NCI-H146 (cell line): Measurements from ENCODE around the gene PPP1R8.
"Not testable (repeated sequence)": the region's sequence is repeated elsewhere in the genome, so short reads cannot be mapped to it uniquely, and the experiment has no call there.

ENCODE experiments used
- DNase-seq: peaks from one replicate; lab custom pipeline; 2025; lab: John Stamatoyannopoulos, UW

PPP1R8 gene

DNA sequence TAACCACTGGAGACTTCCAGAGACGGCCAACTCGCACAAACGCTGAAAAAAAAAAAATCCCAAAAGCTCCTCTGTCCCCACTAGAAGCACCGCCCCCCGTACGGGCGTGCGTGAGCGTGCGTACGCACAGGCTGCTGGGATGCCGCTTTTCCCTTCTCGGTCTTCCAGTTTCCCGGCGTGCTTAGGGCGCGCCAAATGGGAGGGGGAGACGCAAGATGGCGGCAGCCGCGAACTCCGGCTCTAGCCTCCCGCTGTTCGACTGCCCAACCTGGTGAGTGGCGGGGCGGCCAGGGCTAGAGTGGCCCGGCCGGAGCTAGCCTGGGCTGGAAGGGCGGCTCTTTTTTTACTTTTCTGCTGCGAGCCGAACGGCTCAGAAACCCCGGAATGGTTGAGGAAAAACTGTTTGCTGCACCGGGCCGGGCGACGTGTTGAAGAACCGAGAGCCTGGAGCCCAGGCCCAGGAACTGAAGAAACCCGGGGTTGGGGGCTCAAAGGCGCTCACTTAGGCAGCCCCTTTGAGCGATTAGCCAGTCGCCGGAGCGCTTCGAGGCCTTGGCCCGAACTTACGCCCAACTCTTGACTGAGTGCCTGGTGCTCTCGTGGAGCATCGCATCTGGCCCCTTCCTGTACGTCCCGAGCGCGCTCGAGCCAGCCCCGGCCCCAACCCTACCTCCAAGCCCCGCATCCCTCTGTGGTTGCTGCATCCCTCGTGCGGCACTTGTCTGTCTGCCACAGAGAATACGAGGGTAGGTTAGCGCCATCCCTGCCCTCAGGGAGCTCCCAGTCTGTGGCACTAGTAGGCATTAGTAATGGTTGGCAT lies at the start of gene PPP1R8:
TSS of gene PPP1R8 (plus strand) at position 162 of the 820 bp plus-strand sequence. CDS start at position 216, 54 bp downstream.
- peak; percentile 96 for DNase-seq

DNA sequence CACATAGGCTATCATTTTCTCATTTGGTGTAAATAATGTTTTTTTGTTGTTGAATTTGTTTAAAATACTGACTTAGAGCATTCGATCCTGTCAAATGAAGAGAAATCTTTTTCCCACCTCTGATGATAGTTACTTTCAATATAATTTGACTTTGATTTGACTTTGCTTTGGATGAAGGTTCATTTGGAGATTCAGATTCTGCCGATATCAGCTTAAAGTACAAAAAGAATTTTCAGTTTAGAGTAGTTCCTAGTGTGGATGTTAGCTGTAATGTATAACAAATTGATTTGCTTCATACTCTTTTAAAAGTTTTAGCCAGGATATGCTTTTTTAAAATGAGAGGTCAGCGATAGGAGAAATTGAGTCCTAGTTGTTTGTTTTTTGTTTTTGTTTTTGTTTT lies 47.6 kb upstream of the PPP1R8 start:
- DNase-seq = no peak

DNA sequence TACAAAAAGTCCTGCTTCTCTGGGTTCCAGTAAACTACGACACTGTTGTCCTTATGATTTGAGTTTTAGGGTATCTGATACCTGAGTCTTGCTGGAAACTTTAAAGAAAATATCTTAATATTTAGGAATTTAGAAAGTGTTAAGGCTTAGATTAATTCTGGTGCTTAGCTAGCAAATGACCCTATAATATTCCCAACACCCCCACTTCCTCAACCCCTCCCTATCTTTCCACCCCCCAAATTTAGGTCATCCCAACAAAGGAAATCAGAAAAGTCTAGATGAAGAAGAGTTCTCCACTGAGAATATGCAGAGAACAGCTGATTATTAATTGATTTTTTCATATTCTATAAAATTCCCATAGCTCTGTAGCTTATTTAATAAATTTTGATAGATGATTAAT lies 45.9 kb upstream of the PPP1R8 start:
- DNase-seq = no peak

DNA sequence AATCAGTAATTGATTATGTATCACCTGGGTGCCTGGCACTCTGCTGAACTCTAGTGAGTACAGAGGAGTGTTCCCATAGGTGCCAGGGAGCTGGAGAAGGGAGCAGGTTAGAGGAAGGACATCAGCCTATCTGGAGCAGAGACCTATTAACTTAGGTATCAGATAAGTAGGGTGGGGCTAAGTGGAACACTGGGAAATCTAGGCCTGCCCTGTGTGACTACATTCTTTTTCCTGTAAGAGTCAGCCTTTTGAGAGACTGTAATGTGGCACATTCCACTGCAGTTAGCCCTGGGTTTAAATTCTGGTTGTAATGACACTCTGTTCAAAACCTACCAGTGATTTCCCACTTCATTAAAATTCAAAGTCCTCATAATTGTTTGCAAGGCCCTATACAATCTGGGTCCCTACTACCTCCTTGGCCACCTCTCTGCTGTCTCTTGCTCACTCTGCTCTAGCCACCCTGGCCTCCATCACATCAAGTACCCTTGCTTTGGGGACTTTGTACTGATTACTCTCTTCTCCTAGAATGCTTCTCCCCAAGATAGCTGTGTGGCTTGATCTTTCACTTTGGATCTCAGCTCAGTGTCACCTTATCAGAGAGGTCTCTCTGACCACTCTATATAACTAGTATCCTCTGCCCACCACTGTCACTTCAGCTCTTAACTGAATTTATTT lies 44.7 kb upstream of the PPP1R8 start:
- no peak for DNase-seq

DNA sequence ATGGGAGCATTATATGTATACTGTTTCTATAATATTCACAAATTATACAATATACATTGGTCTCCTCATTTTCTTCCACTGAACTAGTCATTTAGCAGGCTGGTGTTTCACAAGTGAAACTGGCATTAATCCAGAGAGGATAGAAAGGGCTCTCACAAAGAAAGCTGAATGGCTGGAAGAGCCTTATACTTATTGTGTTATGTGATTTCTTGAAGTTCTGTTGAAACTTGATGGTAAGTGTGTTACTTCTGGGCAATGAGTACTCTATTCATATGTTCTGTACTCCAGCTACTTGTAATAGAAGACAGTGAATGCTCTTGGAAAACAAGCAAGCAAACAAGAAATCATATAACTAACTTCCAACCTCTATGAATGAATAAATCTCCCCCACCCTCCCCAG lies 42.7 kb upstream of the PPP1R8 start:
- DNase-seq = no peak

DNA sequence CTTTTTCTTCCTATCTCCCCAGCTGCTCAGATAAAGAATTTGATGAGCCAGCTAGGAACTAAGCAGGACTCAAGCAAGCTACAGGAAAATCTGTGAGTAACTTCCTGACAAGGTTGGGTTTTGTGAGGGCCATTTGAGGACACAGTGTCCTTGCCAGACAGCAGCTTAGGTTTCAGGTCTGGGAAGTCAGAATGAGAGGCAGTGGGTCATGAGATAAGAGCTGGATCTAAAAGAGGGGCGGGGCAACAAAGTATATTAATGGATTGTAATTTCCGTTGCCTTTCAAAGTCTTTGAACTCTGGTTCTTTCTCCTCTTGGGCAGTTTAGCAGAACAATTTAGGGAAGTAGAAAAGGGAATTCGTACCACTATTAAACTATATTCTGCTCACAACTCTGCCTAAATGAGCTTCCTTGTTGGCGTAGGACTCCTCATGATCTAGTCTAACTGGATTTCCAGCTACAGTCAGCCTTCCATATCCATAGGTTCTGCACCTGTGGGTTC lies 41.0 kb upstream of the PPP1R8 start:
- DNase-seq = no peak

DNA sequence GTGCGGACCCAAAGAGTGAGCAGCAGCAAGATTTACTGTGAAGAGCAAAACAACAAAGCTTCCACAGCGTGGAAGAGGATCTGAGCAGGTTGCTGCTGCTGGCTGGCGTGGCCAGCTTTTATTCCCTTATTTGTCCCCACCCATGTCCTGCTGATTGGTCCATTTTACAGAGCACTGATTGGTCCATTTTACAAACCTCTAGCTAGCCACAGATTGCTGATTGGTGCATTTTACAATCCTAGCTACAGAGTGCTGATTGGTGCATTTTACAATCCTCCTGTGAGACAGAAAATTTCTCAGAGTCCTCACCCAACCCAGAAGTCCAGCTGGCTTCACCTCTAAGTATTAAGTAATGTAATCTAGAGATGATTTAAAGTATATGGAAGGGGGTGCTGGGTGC lies 40.3 kb upstream of the PPP1R8 start:
- not testable (repeated sequence) for DNase-seq

DNA sequence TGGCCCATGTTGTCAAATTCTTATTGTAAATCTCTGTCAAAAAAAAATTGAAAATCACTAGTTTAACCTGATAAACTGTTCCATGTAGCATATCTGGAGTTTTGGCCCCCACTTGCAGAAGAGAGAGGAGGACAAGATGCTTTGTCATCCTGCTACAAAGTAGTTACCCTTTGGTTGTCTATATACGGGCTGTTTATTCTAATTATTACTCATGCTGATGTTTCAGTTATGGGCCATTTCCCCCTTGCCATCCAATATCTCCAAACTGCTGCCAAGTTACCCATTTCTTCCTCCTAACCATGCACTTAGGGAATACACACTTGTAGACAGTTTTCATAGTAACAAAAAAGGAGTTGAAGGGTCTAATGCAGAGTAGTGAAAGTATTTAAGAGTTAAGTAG lies 35.0 kb upstream of the PPP1R8 start:
- DNase-seq = no peak

DNA sequence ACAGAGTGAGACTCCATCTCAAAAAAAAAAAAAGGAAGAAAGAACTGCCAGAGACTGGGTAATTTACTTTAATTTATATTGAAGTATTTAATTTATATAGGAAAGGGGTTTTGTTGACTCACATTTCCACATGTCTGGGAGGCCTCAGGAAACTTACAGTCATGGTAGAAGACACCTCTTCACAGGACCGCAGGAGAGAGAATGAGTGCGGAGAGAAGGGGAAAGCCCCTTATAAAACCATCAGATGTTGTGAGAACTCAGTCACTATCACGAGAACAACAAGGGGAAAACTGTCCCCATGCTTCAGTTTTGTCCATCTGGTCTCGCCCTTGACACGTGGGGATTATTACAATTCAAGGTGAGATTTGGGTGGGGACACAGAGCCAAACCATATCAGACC lies 25.8 kb upstream of the PPP1R8 start:
- no peak for DNase-seq

DNA sequence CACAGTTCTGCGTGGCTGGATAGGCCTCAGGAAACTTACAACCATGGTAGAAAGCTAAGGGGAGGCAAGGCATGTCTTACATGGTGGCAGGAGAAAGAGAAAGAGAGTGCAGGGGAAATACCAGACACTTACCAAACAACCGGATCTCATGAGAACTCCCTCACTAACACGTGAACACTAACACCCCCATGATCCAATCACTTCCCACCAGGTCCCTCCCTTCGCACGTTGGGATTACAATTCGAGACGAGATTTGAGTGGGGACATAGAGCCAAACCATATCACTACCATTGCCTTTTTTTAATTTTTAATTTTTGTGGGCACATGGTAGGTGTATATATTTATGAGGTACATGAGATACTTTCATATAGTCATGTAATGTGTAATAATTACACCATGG lies 23.8 kb upstream of the PPP1R8 start:
- DNase-seq = no peak

DNA sequence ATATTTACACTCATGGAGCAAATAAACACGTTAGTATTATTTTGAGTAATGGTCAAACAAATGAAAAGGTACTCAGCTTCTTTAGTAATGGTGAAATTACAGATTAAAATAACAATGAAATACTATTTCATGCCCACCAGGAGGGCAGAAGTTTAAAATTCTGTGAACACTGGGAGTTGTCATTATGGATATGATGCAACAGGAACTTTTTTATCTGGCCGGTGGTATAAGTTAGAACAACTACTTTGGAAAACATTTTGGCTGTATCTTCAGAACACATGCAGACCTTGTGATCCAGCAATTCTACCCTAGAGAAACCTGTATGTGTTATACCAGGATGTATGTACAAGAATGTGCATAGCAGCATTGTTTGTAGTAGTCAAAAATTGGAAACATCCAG lies 23.2 kb upstream of the PPP1R8 start:
- no peak for DNase-seq

DNA sequence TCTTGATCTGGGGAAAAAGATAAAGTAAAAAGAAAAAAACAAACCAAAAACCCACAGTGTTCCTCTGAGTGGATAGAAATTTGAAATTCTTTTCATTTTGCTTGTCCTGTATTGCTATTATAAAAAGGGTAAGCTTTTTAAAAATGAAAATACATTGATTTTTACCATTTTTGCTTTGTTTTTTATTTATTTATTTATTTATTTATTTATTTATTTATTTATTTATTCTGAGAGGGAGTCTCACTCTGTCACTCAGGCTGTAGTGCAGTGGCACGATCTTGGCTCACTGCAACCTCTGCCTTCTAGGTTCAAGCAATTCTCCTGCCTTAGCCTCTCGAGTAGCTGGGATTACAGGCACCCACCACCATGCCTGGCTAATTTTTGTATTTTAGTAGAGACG lies 22.5 kb upstream of the PPP1R8 start:
- not testable (repeated sequence) for DNase-seq

DNA sequence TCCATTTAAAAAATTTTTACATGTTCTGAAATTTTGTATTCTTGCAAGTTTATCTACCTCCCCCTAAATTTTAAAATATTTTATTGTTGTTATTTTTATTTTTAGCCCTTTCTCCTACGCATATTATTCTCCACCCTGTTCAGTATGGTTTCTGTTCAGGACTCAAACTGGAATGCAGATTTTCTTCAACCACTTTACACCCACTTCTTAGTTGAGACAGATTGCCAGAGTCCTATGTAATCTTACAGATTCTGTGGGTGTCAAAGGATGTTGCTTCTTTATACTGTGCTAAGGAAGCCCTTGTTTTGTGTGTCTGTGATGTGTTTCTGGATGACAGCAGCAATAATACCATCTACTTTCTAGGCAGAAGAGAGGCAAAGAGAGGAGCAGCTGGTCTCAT lies 20.7 kb upstream of the PPP1R8 start:
- no peak for DNase-seq

DNA sequence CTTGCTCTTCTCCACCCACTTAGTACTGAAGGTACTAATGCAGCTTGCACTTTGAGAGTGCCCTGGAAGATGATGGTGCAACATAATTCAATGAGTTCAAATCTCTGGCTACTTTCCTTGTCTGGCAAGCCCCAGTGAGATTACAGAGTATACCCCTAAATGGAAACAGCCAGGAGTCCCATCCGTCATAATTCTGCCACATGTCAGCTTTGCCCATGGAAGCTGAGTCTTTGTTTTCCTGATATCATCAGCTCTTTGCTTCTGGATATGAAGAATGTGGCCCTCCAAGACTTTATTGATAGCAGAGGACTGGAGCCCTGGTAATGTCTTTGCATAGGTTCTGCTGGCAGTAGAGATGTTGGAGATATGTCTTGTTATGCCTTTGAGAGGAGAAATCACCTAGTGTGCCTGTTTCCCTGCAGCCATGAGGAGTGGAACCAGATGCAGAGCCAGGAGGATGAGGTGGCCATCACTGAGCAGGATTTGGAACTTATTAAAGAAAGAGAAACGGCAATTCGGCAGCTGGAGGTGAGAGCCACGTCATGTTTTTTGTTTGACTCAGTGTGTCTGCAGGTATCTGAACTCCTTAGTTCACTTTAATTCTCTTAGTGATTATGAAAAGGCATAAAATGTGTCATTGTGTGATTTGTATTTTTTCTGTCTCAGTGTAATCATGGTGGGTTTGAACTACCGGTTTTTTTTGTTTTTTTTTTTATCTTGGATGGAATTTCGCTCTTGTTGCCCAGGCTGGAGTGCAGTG lies 18.7 kb upstream of the PPP1R8 start:
- no peak for DNase-seq

DNA sequence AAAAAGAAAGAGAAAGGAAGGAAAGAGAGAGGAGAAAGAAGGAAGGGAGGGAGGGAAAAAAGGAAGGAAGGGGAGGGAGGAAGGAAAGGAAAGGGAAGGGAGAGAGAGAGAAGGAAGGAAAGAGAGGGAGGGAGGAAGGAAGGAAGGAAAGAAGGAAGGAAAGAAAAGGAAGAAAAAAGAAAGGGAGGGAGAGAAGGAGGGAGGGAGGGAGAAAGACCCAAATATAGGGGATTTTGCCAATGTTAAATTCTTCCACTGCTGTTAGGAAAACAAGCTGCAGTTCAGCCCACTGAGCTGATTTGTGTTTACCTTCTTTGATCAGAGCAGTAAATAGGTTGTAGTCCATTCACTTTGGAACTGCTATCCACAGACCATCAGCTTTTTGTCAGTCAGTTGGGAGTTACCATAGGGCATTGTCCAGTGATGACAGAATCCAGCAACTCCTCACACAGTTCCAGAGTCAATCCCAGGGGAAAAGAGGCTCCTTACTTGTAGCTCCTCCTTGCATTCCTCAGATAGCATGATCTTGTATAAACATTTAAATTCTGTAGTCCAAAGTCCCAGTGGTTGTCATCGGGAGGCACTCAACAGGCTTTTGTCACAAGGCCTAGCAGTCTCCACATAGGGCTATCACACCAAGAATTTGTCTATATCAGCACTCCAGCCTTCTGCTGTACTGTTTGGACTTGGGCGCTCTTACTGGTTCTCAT lies 13.5 kb upstream of the PPP1R8 start:
- no peak for DNase-seq

DNA sequence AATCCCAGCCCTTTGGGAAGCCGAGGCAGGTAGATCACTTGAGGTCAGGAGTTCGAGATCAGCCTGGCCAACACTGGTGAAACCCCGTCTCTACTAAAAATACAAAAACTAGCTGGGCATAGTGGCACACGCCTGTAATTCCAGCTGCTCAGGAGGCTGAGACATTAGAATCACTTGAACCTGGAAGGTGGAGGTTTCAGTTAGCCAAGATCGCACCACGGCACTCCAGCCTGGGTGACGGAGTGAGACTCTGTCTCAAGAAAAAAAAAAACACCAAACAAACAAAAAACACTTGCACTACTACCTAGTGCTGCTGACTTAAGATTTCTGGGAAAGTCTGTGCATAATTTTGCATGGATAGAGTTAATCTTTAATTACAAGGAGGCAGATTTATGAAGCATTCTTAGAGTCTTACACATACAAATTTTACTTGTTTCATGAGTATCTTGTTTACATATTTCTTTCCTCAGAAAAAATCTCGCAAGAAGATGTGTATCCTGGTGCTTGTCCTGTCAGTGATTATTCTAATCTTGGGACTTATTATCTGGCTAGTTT lies 8.7 kb upstream of the PPP1R8 start:
- no peak for DNase-seq

DNA sequence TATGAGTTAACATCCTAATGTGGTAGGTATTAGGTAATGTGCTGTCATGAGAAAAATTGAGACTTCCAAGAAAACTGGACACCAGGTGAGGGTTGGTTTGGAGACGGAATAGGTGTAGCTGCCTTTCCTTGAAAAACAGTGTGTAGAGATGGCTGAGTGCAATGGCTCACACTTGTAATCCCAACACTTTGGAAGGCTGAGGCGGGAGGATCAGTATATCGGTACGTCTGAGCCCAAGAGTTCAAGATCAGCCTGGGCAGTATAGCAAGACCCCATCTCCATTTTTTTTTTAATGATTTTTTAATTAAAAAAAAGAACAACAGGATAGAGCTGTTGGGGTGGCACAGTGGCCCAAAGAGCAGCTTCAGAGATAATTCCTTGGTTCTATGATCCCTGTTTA lies 6.8 kb upstream of the PPP1R8 start:
- no peak for DNase-seq

DNA sequence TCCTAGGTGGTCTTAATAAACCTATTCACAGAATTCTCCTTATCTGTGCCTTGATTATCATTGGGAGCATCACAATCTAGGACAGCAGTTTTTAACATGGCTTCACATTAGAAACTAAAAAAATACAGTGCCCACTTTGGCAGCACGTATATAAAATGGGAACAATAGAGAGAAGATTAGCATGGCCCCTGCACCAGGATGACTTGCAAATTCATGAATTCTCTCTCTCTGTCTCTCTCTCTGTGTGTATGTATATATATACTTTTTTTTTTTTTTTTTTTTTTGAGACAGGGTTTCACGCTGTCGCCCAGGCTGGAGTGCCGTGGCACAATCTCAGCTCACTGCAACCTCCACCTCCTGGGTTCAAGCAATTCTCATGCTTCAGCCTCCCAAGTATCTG lies 6.2 kb upstream of the PPP1R8 start:
- no peak for DNase-seq

DNA sequence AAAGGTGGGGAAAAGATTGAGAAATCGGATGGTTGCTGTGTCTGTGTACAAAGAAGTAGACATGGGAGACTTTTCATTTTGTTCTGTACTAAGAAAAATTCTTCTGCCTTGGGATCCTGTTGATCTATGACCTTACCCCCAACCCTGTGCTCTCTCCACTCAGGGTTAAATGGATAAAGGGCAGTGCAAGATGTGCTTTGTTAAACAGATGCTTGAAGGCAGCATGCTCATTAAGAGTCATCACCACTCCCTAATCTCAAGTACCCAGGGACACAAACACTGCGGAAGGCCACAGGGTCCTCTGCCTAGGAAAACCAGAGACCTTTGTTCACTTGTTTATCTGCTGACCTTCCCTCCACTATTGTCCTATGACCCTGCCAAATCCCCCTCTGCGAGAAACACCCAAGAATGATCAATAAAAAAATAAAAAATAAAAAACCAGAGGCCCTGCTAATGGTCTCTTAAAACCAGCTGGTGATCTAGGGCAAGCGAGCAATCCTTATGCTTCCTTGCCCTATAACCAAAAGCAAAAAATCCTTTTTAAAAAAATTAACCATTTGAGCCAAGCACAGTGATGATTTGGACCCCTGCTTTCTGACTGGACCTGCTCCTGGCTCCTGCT lies 1.1 kb upstream of the PPP1R8 start:
- DNase-seq = not testable (repeated sequence)

DNA sequence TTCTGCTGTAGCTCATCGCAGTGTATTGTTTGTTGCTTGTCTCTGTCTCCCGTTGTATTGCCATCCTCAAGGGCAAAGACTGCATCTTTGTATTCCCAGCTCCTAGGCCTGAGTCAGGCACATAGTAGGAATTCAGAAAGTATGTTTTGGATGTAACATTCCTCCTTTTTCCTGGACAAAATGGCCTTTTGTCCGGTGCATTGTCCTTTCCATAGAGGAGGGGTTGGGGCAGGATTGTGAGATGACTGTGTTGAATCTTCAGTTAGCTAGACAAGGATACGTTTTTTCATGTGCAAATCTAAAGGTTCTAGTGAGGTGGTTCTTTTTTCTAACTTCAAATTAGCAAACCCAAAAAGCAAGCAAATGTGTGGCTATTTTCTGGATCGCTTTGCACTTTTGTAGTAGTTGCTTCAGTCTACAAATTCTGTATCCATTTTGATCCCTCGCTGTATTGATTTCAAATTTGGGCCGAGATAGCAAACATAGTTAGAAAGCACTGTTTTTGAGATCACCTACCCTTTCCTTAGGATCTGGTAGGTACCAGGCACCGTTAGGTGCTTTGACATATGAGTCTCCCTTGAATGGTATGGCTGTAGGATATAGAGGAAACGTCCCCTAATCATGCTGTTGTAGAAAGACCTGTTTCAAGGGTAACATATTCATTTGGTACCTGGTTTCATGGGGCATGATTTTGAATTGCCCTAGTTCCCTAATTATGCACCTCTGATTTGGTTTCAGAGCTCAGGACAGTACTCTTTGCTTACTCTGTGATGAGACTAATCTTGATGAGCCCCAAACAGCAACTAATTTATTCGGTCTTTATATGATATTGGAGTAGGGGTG lies 1.2 kb downstream of the PPP1R8 start:
- no peak for DNase-seq
